Testis (tissue), 3 donors: ENCODE data around the gene GYPB. TPM values are rescaled to one million over a fixed set of nuclear protein-coding genes. Genes with fewer than 3 reads are reported as not detected.
"Not testable (repeated sequence)": the region's sequence is repeated elsewhere in the genome, so short reads cannot be mapped to it uniquely, and the experiment has no call there.

Source experiments
- DNase-seq: peaks from one replicate; pipeline ENCODE4 v3.0.0-alpha.2; 2019
- H3K27ac ChIP-seq, 2 donors: fragments of 200-600 bp; sonication (generic); one replicate each; pipeline ENCODE4 v1.5.1; 2019
- H3K27me3 ChIP-seq: fragments of 200-600 bp; sonication (generic); one replicate; pipeline ENCODE4 v1.5.1; 2019
- H3K36me3 ChIP-seq: fragments of 200-600 bp; sonication (generic); one replicate; pipeline ENCODE4 v1.5.1; 2017; ENCODE audit warnings: low read depth; ENCODE audit errors: missing control alignments
- H3K4me1 ChIP-seq: fragments of 200-600 bp; sonication (generic); one replicate; pipeline ENCODE4 v1.5.1; 2019
- H3K4me3 ChIP-seq, 2 donors: fragments of 200-600 bp; sonication (generic); one replicate each; pipeline ENCODE4 v1.5.1; 2017 to 2019
- H3K9me3 ChIP-seq: fragments of 200-600 bp; sonication (generic); one replicate; pipeline ENCODE4 v1.5.1; 2017
- CTCF ChIP-seq, 3 experiments: fragments of 450-650 bp in 2 of 3; fragments of 200-600 bp in 1 of 3; sonication (generic) in 1 of 3; IDR thresholded peaks; one replicate each; pipeline ENCODE4 v1.5.1; 2016 to 2019; ENCODE audit warnings: antibody characterized with exemption in 3 of 3, mild to moderate bottlenecking in 2 of 3, moderate library complexity in 1 of 3
- POLR2A ChIP-seq: fragments of 450-650 bp; IDR thresholded peaks from one replicate; pipeline ENCODE4 v1.6.1; 2017; ENCODE audit warnings: antibody characterized with exemption, mild to moderate bottlenecking, moderate library complexity
- WGBS, 2 donors: methylation state at CpG; one replicate each; pipeline ENCODE4 v1.1.5; 2018; 5-methylcytosine and 5-hydroxymethylcytosine counted together
- intact Hi-C: fragments of 100-400 bp; cut with DNase I; formaldehyde crosslinking; loops from one replicate; pipeline ENCODE4 v1.15.1; 2023; ENCODE audit warnings: low total_unique reads
- polyA plus RNA-seq: library from polyadenylated mRNA; stranded (reverse); fragments of 350-450 nt; fragmentation: Illumina TruSeq; extraction: RNeasy Lipid Tissue Mini Kit (QIAGEN cat#74804); gene quantifications from one replicate; pipeline ENCODE4 v1.2.3, GENCODE V29; 2014; ENCODE audit warnings: low read depth, low replicate concordance; ENCODE audit not compliant: insufficient read depth
- total RNA-seq, 2 donors: library from RNA; depleted of rRNA; stranded (reverse); fragments of >200 nt; gene quantifications; one replicate each; pipeline ENCODE4 v1.2.3, GENCODE V29; 2016

Gene GYPB
- total and polyA plus RNA-seq, 3 donors from 2014 or later: not detected

- Histone ChIP-seq H3K9me3 (no peaks in the 10 kb centered on the region), H3K4me1 (no peaks in the 10 kb centered on the region), H3K4me3 (no peak overlapping the region), H3K27me3 (no peaks in the 10 kb centered on the region), H3K36me3 (no peaks in the 10 kb centered on the region), H3K27ac (no peak overlapping the region)
- no peak for DNase-seq
- intact Hi-C loops: no loop called here
- 74 to 92% methylated on average over 2 of the region's 2 CpGs for WGBS, 2 donors
- TF ChIP-seq CTCF (IDR thresholded peaks at IDR 0.05): no peak
- no peak for TF ChIP-seq POLR2A
Measured at GRCh38 chr4:144014808-144015207, 4.4 kb downstream of the GYPB start.

DNA sequence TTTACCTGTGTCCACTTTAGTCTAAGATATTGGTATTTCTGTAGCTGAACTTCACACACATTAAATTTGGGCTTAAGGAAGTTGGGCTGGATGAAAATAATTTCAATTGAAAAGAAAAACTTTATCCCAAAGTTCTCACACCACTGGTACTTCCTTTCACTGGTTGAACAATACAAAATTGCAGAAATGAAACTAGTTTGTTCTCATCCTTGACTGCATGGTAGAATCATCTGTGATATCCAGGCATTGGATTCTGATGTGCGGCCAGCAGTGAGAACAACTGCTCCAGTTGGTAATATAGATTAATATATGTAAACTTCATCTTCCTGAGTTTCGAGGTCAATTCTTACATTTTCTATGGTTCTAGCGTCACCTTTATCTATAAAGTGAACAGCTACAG is 10.6 kb downstream of the GYPB start:
- WGBS, 2 donors: 85 to 98% methylated on average over 3 of the region's 3 CpGs
- intact Hi-C loops, H3K4me3 ChIP-seq, H3K27ac ChIP-seq, DNase-seq, H3K27me3 ChIP-seq, H3K9me3 ChIP-seq, H3K36me3 ChIP-seq, H3K4me1 ChIP-seq: not testable (repeated sequence)

DNA sequence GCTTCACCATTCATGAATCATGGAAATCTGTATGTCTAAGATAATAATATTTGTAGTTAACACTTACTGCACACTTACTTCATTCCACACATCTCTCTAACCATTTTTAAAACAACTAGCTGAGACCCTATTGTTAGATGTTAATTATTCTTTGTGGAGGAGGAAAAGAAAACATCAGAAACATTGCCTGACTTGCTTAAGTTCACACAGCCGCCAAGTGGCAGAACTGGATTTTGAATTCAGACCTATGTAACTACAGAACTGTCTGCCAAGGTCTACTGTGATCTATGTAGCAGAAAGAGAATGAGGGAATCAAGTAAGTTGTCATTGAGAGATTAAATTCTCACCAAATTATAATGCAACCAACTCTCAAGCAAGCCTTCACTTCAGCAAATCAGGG is 11.2 kb downstream of the GYPB start:
- H3K36me3 ChIP-seq, intact Hi-C loops, H3K27me3 ChIP-seq, H3K27ac ChIP-seq, H3K4me3 ChIP-seq, H3K4me1 ChIP-seq, DNase-seq, H3K9me3 ChIP-seq: not testable (repeated sequence)
- WGBS, 2 donors: 94% methylated on average over 1 of the region's 1 CpG

DNA sequence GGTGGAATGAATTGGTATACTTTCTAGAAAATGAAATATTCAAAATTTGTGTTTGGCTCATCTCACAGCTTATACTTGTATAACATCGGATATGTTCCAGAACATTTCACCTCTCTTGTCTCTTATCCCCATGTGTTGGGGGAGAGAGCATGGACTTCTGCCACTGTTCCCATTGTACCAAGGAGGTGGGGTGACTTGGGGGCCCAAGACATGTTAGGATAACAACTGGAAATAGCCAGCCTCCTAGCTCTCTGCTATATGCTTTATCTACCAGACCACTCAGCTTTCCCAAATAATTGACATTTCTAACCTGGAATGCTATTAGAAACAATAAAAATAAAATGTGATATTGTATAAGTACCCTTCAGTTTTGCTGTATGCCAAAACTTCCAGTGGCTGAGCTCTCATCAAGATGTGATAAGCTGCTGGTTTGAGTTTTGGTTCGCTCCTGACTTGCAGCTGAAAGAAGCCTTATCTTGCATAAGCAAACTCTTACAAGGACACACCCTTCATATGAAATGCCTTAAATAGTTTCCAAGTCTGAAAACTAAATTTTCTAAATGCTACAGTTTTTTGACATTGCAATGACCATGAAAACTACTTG is 12.9 kb downstream of the GYPB start:
- H3K4me1 ChIP-seq, intact Hi-C loops, H3K27ac ChIP-seq, H3K9me3 ChIP-seq, H3K27me3 ChIP-seq, H3K4me3 ChIP-seq, H3K36me3 ChIP-seq, DNase-seq: not testable (repeated sequence)
- 73 to 77% methylated on average over 2 of the region's 2 CpGs for WGBS, 2 donors

- H3K27ac ChIP-seq, H3K27me3 ChIP-seq, H3K4me1 ChIP-seq, intact Hi-C loops, DNase-seq, H3K36me3 ChIP-seq, H3K4me3 ChIP-seq, H3K9me3 ChIP-seq: not testable (repeated sequence)
Measured at GRCh38 chr4:144005558-144005953, 13.6 kb downstream of the GYPB start.

DNA sequence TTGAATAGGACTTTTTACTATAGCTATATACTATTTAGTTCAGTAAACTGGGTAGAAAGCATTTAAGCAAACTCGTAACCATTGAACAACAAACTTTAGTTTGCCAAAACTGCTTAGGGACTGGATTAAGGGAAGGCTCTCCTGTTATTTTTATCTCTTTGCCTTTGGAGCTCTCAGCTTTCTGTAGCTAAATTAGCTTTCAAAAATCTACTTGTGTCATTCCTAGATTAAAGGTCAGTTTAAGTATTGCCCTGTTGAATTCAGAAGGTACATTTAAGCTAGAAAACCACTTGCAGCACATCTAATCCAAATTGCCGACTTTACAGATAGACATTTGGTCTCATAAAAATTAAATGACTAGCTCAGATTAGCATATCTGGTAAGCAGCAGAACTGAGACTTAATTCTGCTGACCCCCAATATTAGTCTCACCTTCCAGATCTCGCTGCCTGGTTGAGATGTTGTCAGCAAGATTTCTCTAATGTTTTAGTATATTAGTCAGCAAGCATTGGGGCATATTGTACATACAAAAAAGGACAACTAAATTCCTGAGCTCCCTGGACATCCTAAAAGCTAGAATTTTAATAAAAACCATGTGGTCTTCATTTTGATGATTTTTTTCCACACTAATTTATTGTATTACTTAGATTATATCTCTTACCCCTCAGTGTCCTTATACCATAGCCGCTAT is 14.2 kb downstream of the GYPB start:
- 59 to 65% methylated on average over 4 of the region's 4 CpGs for WGBS, 2 donors
- intact Hi-C loops, H3K9me3 ChIP-seq, H3K4me1 ChIP-seq, H3K4me3 ChIP-seq, DNase-seq, H3K27me3 ChIP-seq, H3K27ac ChIP-seq, H3K36me3 ChIP-seq: not testable (repeated sequence)

GRCh38 chr4:144003890-144004265 is 15.3 kb downstream of the GYPB start:
- H3K27me3 ChIP-seq, H3K36me3 ChIP-seq, intact Hi-C loops, H3K4me1 ChIP-seq, H3K9me3 ChIP-seq, H3K27ac ChIP-seq, H3K4me3 ChIP-seq, DNase-seq: not testable (repeated sequence)

DNA sequence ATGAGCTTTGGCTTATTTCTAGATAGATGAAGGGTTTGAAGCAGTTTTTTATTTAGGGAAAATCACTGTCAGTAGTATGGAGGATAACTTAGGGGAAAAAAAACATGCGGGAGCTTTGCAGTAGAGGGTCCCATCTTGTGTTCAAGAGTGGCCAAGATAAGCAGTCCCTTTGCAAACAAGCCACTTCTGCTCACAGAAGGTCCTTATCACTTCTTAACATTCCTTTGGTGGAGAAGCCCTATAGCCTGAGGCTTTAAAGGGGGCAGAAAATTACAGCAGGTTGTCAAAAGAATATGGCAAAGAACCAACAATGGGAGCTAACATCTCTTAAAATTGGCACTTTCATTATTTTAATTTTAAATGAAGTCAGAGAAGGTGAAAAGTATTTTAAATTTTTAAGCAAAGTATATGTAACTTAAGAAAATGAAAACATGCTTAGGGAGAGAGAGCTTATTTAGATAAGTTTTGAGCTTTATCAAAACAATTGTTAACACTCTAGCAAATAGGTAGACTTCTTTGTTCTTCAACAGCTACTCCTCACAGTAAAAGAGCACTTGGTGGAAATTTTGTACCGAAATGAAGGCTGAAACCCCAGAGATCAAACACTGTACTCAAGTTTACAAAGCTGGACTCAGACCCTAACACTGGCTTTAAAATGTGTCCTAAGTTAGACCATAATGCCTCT is 15.8 kb downstream of the GYPB start:
- H3K36me3 ChIP-seq, H3K4me3 ChIP-seq, intact Hi-C loops, H3K4me1 ChIP-seq, H3K27ac ChIP-seq, DNase-seq, H3K9me3 ChIP-seq, H3K27me3 ChIP-seq: not testable (repeated sequence)
- WGBS, 2 donors: 57 to 77% methylated on average over 2 of the region's 2 CpGs

DNA sequence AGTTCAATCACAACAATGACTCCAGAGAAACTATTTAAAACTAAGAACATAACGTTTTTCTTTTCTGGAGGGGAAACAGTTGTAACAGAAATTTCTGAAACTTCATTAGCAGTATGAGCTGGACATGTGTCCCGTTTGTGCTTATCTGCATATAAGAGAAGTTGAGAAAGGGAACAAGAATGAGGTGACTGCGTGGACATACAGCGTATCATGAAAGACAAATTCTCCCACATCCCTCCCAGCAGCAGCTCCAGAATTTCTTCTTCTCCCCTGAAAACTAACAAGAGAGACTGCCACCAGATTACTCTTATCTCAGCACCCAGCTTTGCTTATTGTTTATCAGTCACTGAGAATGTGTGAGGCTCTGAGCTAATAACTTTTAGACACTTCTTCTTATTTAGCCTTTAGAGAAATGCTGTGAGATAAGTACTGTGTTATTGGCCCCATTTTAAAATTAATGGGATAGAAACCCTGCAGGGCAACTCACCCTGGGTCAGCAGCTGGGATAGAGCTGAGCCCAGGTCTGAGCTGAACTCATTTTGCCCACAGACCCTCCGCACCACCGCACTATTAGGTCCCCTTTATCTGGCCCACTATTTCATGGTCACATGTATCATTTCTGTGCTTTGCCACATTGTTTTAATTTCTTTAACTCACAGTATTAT is 18.7 kb downstream of the GYPB start:
- H3K27me3 ChIP-seq, DNase-seq, H3K27ac ChIP-seq, H3K36me3 ChIP-seq, H3K4me3 ChIP-seq, H3K9me3 ChIP-seq, intact Hi-C loops, H3K4me1 ChIP-seq: not testable (repeated sequence)
- 53 to 70% methylated on average over 6 of the region's 6 CpGs for WGBS, 2 donors

DNA sequence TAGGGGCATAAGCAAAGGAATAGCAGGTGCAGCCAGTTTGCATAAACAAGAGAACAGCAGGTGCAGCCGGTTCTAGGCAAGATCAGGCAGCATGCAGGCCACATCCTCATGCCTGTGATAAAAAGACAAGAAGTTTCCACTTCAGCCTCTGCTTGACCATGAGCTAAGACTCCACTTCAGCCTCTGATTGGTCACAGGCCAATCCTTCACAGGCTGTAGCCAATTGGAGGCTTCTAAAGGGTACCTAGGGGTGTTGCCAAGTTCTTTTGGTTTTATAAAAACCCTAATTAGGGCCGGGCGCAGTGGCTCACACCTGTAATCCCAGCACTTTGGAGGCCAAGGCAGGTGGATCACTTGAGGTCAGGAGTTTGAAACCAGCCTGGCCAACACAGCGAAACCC is 23.0 kb downstream of the GYPB start:
- H3K4me3 ChIP-seq, H3K36me3 ChIP-seq, H3K4me1 ChIP-seq, DNase-seq, intact Hi-C loops, H3K27me3 ChIP-seq, H3K27ac ChIP-seq, H3K9me3 ChIP-seq: not testable (repeated sequence)
- 66 to 83% methylated on average over 4 of the region's 4 CpGs for WGBS, 2 donors

DNA sequence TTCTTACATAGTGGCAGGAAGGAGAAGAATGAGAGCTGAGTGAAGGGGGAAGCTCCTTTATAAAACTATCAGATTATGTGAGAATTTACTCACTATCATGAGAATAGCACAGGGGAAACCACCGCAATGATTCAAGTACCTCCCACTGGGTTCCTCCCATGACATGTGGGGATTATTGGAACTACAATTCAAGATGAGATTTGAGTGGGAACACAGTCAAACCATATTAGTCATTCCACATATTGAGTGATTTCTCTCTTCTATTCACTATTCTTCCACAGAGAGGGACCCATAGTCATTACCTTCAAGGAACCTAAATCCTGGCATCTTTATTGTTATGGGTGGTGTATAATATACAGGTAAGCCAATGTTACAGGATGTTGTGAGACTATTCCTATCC is 27.4 kb downstream of the GYPB start:
- H3K27ac ChIP-seq, DNase-seq, intact Hi-C loops, H3K9me3 ChIP-seq, H3K4me1 ChIP-seq, H3K27me3 ChIP-seq, H3K36me3 ChIP-seq, H3K4me3 ChIP-seq: not testable (repeated sequence)
- WGBS, 2 donors: 80 to 100% methylated on average over 1 of the region's 1 CpG
